Adrenal gland (tissue), 12 donors: ENCODE measurements around the gene MAP2K1. TPM values are rescaled to one million over a fixed set of nuclear protein-coding genes. Genes with fewer than 3 reads are reported as not detected.

Source experiments
- DNase-seq, 7 donors: peaks; one replicate each; pipeline ENCODE4 v3.0.0-alpha.2; 2019 to 2020
- H3K27ac ChIP-seq, 5 donors: fragments of 200-600 bp; sonication (generic) in 4 of 5; 1 replicate in 3 of 5; 2 replicates in 2 of 5; pipeline versions ENCODE4 v1.5.1 to v1.8.0; 2016 to 2020; ENCODE audit warnings: mild to moderate bottlenecking in 1 of 5
- H3K27me3 ChIP-seq: fragments of 200-600 bp; 2 replicates; pipeline ENCODE4 v1.8.0; 2021
- H3K36me3 ChIP-seq, 2 donors: fragments of 200-600 bp; replicated peaks in 1 of 2; 1 replicate in 1 of 2; 2 replicates in 1 of 2; pipeline versions ENCODE4 v1.5.1 to v1.8.0; 2018 to 2022
- H3K4me1 ChIP-seq, 2 donors: fragments of 200-600 bp; replicated peaks in 1 of 2; 1 replicate in 1 of 2; 2 replicates in 1 of 2; pipeline versions ENCODE4 v1.5.1 to v1.8.0; 2018 to 2021
- H3K4me3 ChIP-seq, 4 donors: fragments of 200-600 bp; sonication (generic) in 3 of 4; one replicate each; pipeline ENCODE4 v1.5.1; 2016 to 2018
- H3K9me3 ChIP-seq, 3 donors: fragments of 200-600 bp; sonication (generic) in 1 of 3; replicated peaks in 1 of 3; 1 replicate in 2 of 3; 2 replicates in 1 of 3; pipeline versions ENCODE4 v1.5.1 to v1.8.0; 2016 to 2021
- POLR2A ChIP-seq, 2 donors: fragments of 450-650 bp; IDR thresholded peaks; one replicate each; pipeline ENCODE4 v1.6.1; 2017; ENCODE audit warnings: antibody characterized with exemption in 2 of 2, mild to moderate bottlenecking in 2 of 2, moderate library complexity in 1 of 2
- WGBS, 4 donors: extraction: QIAGEN DNeasy Blood & Tissue Kit in 2 of 4; methylation state at CpG; one replicate each; pipeline versions ENCODE4 v1.1.5 to v1.1.7; 2013 to 2017; 5-methylcytosine and 5-hydroxymethylcytosine counted together
- intact Hi-C, 2 donors: fragments of 100-400 bp; cut with DNase I; formaldehyde crosslinking; loops; one replicate each; pipeline versions ENCODE4 v1.14.1 to v1.15.0; 2022 to 2023
- polyA plus RNA-seq, 3 donors: library from polyadenylated mRNA; stranded (reverse); fragments of 200-250 nt in 2 of 3; fragments of 350-450 nt in 1 of 3; fragmentation: Illumina TruSeq in 1 of 3; extraction: RNeasy Lipid Tissue Mini Kit (QIAGEN cat#74804) in 1 of 3; gene quantifications; one replicate each; pipeline ENCODE4 v1.2.3, GENCODE V29; 2013 to 2014
- total RNA-seq, 9 donors: library from RNA; depleted of rRNA in 4 of 9; stranded (reverse); fragments of >200 nt in 4 of 9; fragments of 120-200 nt in 1 of 9; fragmentation: NEBNext Ultra II Directional in 1 of 9; extraction: Animal tissue kit (Norgen Biotek cat#: 25700) in 1 of 9; gene quantifications; one replicate each; pipeline versions ENCODE4 v1.1.0 to v1.2.4, GENCODE V29; 2013 to 2023
- TF ChIP-seq, protein P1 (sequence below), 6 experiments: fragments of 450-650 bp in 4 of 6; fragments of 200-600 bp in 2 of 6; sonication (generic) in 1 of 6; IDR thresholded peaks; 1 replicate in 5 of 6; 2 replicates in 1 of 6; pipeline versions ENCODE4 v1.5.1 to v1.8.0; 2016 to 2021; ENCODE audit warnings: antibody characterized with exemption in 6 of 6, mild to moderate bottlenecking in 2 of 6, moderate library complexity in 1 of 6
- donor health status: healthy with polysubstance abuse.
- donor health status: Bipolar disorder and iron deficiency.
- donor health status: DM: yes; HTN: yes; CAD: no.
- donor health status: DM: no; HTN: no; CAD: no.
- donor health status: DM: no; HTN: no; CAD: no.
- donor health status: DM: yes; HTN: yes; CAD: no.

Gene MAP2K1
- total and polyA plus RNA-seq, 12 donors, result 14.0 to 60.0 (median 45.9) TPM

DNA sequence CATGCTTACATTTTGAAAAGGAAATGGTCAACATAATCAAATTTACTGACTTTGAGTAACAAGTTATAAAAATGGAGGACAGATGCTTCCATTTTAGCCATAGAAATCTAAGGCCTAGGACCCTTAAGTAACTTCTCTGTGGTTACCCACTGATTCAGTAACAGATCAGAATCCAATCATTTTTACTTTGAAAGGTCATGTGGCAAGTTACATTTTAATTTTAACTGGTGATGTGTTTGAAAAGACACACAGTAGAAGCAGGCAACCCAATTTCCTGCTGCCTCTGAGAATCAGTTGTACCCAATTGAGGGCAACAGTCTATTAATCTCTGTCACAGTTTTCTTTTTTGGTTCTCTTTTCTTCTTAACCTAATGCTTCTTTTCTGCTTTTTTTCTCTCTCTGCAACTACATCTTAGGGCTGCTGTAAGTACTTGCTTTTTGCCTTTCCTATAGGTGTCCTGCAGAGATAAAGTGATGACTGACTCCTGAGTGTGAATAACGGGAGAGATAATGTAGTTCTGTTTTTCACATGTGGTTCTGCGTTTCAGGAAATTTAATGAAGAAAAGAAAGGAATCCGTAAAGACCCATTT lies 121.7 kb downstream of the MAP2K1 start:
- TF ChIP-seq POLR2A (IDR thresholded peaks at IDR 0.05), result no peak
- TF ChIP-seq, protein P1, sequence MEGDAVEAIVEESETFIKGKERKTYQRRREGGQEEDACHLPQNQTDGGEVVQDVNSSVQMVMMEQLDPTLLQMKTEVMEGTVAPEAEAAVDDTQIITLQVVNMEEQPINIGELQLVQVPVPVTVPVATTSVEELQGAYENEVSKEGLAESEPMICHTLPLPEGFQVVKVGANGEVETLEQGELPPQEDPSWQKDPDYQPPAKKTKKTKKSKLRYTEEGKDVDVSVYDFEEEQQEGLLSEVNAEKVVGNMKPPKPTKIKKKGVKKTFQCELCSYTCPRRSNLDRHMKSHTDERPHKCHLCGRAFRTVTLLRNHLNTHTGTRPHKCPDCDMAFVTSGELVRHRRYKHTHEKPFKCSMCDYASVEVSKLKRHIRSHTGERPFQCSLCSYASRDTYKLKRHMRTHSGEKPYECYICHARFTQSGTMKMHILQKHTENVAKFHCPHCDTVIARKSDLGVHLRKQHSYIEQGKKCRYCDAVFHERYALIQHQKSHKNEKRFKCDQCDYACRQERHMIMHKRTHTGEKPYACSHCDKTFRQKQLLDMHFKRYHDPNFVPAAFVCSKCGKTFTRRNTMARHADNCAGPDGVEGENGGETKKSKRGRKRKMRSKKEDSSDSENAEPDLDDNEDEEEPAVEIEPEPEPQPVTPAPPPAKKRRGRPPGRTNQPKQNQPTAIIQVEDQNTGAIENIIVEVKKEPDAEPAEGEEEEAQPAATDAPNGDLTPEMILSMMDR (IDR thresholded peaks at IDR 0.05), result no peak
- intact Hi-C loops, result no loop called here
- 90 to 92% (median 91%) methylated on average over 3 of the region's 3 CpGs for WGBS, 4 donors

DNA sequence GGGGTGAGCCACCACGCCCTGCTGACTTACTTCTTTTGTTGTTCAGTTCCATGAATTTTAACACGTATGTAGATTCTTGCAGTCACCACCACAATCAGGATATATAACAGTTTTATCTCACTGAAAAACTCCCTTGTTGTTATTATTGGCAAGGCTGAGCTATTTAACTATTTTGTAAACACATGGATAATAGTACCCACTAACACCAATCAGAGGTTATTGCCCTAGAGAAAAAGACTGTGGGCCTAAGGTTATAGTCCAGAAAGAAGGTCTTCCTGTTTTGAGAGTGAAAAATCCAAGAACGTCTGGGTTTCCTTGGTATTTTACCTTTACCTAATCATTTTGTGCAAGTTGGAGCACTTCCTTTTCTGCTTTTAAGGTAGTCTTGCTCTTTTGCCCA lies 127.9 kb downstream of the MAP2K1 start:
- DNase-seq, result no peak
- H3K4me3 ChIP-seq, result no peak overlapping the region
- no peaks in the 10 kb centered on the region for H3K36me3 ChIP-seq
- intact Hi-C loops, result no loop called here
- H3K27ac ChIP-seq, result no peak overlapping the region
- no peaks in the 10 kb centered on the region for H3K9me3 ChIP-seq
- H3K27me3 ChIP-seq, result no peaks in the 10 kb centered on the region
- H3K4me1 ChIP-seq, result no peaks in the 10 kb centered on the region
- TF ChIP-seq, protein P1 (IDR thresholded peaks at IDR 0.05), result no peak
- WGBS, 4 donors, result 77 to 93% (median 79%) methylated on average over 3 of the region's 3 CpGs

More for the DNA sequence above, 121.7 kb downstream of the MAP2K1 start:
- H3K9me3 ChIP-seq, result no peaks in the 10 kb centered on the region
- H3K36me3 ChIP-seq, result no peaks in the 10 kb centered on the region
- H3K27me3 ChIP-seq, result no peaks in the 10 kb centered on the region
- no peak for DNase-seq
- H3K4me1 ChIP-seq, result peaks cover 6 to 12% of the 10 kb centered on the region in 2 donors
- no peak overlapping the region for H3K27ac ChIP-seq
- H3K4me3 ChIP-seq, result no peak overlapping the region

DNA sequence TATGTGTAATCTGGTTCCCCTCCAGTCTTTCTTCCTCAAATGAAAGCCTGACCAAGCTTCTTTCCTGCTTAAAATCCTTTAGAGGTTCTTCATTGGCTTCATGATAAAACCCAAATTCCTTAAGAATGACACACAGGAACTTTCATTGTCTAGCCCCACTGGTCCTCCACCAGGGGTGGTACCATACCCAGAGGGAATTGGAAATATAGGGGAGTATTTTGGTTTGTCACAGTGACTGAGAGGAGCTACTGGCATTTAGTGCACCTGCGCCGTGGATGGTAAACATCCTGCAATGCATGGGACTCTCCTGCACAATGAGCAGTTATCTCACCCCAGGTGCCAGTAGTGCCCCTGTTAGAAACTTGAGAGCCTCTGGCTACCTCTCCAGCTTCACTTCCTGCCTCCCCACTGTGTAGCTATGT lies 129.2 kb downstream of the MAP2K1 start:
- Histone ChIP-seq H3K9me3 (no peaks in the 10 kb centered on the region), H3K36me3 (no peaks in the 10 kb centered on the region), H3K27ac (no peak overlapping the region), H3K27me3 (no peaks in the 10 kb centered on the region), H3K4me3 (no peak overlapping the region), H3K4me1 (no peaks in the 10 kb centered on the region)
- intact Hi-C loops, result no loop called here
- no peak for DNase-seq
- TF ChIP-seq, protein P1 (IDR thresholded peaks at IDR 0.05), result no peak
- TF ChIP-seq POLR2A (IDR thresholded peaks at IDR 0.05), result no peak
- WGBS, 4 donors, result 94 to 100% (median 99%) methylated on average over 1 to 2 of the region's 2 CpGs

DNA sequence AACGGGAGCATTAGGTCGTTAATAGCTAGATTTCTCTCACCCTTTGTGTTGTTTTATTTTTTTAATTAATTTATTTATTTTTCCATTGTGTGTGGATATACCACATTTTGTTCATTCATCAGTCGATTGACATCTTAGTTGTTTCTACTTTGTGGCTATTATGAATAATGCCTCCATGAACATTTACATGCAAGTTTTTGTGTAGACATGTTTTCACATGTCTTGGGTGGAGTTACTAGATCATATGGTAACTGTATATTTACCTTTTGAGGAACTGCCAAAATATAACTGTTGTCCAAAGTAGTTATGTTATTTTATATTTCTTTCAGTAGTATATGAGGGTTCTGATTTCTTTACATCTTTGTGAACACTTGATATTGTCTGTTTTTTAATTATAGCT lies 137.2 kb downstream of the MAP2K1 start:
- TF ChIP-seq POLR2A (IDR thresholded peaks at IDR 0.05), result no peak
- TF ChIP-seq, protein P1 (IDR thresholded peaks at IDR 0.05), result no peak
- Histone ChIP-seq H3K27ac (no peak overlapping the region), H3K27me3 (no peaks in the 10 kb centered on the region), H3K9me3 (no peaks in the 10 kb centered on the region), H3K4me3 (no peak overlapping the region), H3K4me1 (no peaks in the 10 kb centered on the region), H3K36me3 (no peaks in the 10 kb centered on the region)
- no peak for DNase-seq
- intact Hi-C loops, result no loop called here
- 93 to 95% (median 95%) methylated on average over 3 of the region's 3 CpGs for WGBS, 4 donors
